CD4-positive, alpha-beta T cell treated with Interleukin-6 for 4 hours (primary cell): ENCODE data around the gene JAM3.
"Not testable (repeated sequence)": the region's sequence is repeated elsewhere in the genome, so short reads cannot be mapped to it uniquely, and the experiment has no call there.

Source experiments
- DNase-seq: peaks from one replicate; pipeline ENCODE4 v3.0.0-alpha.2; 2020; ENCODE audit warnings: mixed read lengths

The JAM3 gene

DNA sequence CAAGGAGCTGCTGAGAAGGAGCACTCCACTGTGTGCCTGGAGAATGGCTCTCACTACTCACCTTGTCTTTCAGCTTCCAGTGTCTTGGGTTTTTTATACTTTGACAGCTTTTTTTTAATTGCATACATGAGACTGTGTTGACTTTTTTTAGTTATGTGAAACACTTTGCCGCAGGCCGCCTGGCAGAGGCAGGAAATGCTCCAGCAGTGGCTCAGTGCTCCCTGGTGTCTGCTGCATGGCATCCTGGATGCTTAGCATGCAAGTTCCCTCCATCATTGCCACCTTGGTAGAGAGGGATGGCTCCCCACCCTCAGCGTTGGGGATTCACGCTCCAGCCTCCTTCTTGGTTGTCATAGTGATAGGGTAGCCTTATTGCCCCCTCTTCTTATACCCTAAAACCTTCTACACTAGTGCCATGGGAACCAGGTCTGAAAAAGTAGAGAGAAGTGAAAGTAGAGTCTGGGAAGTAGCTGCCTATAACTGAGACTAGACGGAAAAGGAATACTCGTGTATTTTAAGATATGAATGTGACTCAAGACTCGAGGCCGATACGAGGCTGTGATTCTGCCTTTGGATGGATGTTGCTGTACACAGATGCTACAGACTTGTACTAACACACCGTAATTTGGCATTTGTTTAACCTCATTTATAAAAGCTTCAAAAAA is 82.3 kb downstream of the JAM3 start:
- no peak for DNase-seq

DNA sequence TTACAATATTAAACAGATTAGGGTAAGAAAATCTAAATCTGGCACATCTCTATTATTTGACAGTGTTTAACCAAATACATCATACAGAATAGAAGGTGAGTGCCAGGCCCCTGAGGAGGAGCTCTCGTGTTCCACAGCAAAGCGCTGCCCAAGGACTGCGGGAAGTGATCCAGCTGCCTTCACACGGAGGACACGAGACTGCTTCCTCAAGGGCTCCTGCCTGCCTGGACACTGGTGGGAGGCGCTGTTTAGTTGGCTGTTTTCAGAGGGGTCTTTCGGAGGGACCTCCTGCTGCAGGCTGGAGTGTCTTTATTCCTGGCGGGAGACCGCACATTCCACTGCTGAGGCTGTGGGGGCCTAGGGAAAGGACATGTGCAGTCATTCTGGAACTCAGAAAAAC is 83.8 kb downstream of the JAM3 start:
- DNase-seq = no peak

DNA sequence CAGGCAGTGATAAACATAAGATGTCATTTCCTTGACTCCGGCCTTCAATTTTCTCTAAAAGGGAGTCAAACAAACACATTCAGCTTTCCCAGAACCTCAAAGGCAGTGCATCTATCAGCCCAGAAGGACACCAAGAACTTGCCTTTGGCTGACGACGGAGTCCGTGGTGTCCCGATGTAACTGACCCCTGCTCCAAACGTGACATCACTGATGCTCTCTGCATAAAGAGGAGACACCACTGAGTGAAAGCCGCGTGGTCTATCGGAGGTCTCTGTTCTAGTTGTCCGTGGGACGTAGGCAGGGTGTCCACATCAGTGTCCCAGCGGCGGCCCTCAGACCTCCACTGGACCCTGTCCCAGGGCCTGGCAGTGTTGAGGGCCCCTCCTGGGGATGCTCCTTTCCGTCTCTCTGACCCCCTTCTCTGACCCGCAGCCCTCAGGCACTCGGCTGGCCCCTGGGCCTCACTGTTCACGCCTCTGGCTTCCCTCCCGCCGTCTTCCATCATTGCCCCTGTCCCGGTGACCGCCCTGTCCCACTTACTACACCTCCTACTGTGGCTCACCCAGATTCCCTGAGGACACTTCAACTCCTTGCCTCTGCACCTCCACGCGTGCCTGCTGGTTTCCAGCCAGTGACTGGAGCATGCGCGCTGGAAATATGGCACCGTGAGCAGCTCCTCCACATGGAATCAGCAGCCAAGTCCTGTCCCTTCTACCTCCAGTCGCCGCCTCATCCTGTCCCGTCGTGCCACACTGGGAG is 84.5 kb downstream of the JAM3 start:
- no peak for DNase-seq

DNA sequence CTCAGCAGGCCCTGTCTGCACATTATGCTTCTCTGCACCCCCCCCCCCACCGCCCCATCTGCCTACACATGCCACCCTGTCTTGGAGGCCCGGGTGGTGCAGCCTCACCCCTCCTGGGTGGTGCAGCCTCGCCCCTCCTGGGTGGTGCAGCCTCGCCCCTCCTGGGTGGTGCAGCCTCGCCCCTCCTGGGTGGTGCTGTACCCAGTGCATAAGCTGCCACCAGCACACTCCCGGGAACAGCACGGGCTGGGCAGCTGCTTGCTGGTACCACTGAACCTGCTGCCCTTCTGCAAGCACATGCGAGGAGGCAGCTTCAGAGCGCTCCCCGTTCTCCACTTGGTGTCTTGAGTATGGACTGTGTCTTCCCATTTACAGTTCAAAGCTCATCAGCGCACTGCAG is 85.6 kb downstream of the JAM3 start:
- DNase-seq = no peak

GRCh38 chr11:134155456-134155855 is 86.6 kb downstream of the JAM3 start:
- DNase-seq = no peak

DNA sequence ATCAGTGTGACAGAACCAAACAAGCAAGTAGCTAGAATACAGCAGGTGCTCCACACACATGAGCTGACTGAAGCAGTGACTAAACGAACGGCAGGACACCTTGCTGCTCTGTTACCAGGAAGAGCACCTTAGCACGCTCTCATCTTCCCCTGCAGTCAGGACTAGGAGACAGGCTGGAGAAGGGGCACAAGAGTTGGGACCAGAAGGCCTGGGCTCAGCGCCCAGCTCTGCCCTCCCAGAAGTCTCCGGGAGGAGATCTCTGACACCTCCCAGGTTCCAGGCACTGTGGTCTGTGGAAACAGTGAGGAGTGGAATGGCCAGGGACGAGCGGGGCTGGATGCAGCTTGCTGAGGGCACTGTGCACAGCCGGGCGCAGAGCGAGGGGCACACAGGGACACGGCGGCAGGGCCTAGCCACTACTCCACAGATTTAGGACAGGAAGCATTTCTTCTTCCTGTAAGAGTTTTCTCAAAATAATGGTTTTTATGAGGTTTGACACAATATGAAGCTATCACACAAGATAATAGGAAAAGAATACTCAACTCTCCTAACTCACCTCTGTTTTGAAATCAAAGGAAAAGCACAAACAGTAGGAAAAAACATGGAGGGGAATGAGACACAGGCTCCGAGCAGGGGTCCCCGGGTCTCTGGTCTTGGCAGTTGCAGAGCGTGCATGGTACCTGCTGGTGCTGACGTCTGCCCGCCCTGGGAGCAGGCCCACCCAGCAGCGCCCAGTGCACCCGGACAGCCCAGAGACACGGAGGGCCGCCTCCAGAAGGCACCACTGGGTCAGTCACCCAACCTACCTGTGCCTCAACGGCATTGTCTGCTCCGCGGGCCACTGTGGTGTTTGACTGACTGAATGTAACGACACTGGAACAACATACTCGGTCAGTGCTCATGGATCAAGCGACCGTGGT is 87.3 kb downstream of the JAM3 start:
- DNase-seq = no peak

DNA sequence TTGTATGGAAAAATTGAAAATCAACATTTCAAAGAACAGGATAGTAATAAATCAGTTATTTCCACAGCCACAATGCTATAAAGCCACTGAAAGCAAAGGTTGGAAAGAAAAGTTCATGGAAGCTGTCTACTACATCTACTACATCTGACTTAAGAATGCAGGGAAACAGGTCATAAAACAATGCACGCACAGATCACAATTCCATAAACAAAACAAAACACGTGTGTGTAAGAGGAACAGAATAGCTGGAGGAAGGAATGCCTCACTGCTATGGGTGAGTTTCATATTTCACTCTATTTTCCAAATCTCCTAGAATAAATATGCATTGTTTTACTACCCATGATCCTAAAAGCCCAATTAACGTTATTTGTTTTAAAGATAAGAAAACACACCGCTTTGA is 88.6 kb downstream of the JAM3 start:
- no peak for DNase-seq

GRCh38 chr11:134158023-134158422 is 89.2 kb downstream of the JAM3 start:
- no peak for DNase-seq

GRCh38 chr11:134159652-134160051 is 90.8 kb downstream of the JAM3 start:
- no peak for DNase-seq

DNA sequence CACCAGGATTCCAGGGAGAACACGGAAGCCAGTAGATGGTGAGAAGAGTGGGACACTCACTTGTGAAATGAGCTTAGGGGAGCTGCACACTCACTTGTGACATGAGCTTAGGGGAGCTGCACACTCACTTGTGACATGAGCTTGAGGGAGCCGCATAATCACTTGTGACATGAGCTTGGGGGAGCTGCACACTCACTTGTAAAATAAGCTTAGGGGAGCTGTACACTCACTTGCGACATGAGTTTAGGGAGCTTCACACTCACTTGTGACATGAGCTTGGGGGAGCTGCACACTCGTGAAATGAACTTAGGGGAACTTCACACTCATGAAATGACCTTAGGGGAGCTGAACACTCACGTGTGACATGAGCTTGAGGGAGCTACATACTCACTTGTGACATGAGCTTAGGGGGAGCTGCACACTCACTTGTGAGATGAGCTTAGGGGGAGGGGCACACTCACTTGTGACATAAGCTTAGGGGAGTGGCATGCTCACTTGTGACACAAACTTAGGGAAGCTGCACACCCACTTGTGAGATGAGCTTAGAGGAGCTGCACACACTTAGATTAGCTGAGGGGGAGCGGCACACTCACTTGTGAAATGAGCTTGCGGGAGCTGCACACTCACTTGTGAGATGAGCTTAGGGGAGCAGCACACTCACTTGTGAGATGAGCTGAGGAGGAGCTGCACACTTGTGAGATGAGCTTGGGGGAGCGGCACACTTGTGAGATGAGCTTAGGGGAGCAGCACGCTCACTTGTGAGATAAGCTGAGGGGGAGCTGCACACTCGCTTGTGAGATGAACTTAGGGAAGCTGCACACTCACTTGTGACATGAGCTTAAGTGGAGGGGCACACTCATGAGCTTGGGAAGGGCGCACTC is 95.9 kb downstream of the JAM3 start:
- no peak for DNase-seq

GRCh38 chr11:134170177-134170918 is 101.5 kb downstream of the JAM3 start:
- no peak for DNase-seq

DNA sequence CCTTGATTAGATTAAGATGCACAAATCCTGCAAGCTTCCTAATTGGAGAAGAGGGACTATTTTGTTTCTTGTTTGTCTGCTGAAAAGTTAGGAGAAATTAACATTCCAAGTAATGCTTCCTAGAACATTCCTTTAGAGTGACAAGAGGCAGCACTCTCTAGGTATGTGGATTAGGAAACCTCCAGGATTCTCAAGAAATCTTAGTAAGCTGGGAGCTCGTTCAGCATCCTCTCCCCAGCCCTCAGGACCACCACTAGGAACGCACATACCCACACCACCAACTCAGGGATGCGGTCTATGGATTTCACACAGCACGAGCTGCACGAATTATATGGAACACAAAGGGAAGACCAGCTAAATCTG is 102.0 kb downstream of the JAM3 start:
- no peak for DNase-seq

DNA sequence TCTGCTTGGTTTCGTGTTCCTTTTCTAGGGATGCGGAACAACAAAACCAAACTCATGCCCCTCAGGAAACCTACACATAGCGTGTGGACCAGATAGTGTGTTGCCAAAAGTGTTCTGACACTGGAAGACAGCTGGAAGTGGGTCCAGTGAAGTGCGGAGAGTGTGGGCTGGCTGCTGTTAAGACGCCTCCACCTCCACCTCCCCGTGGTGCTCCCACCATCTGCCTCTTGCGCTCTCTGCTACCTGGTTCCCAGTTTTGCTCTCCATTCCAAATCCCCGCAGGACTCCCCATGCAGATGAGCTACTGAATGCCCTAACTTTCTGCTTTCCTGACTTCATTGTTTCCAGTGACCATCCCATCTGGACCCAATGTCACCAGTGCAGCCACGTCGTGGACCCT is 103.1 kb downstream of the JAM3 start:
- no peak for DNase-seq

- DNase-seq = no peak
Observed at GRCh38 chr11:134173296-134173695, 104.4 kb downstream of the JAM3 start.

DNA sequence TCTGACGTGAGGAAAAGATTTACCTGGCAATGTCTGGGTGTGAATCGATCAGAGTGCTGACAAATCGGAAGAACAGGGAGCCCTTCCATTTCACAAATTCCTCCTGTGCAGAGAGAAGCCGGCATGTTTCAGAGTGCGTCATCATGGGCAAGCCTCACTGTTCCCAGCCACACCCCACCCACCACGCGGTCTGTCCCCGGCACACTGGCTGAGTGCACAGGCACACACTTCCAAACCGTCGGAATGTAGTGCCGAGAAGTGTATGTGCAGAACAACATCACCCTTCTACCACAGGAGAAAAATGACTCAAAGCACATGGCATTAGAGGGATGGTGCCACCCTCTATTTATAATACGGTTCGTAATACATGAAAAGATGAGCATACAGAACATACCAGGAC is 107.4 kb downstream of the JAM3 start:
- no peak for DNase-seq

- DNase-seq = no peak
Observed at GRCh38 chr11:134178032-134178674, 109.3 kb downstream of the JAM3 start.

GRCh38 chr11:134181707-134182106 is 112.8 kb downstream of the JAM3 start:
- DNase-seq = no peak

DNA sequence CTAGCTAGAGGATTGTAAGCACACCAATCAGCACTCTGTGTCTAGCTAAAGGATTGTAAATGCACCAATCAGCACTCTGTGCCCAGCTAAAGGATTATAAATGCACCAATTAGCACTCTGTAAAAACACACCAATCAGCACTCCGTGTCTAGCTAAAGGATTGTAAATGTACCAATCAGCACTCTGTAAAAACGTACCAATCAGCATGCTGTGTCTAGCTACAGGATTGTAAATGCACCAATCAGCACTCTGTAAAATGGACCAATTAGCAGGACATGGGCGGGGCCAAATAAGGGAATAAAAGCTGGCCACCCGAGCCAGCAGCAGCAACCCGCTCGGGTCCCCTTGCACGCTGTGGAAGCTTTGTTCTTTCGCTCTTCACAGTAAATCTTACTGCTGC is 119.2 kb downstream of the JAM3 start:
- DNase-seq = not testable (repeated sequence)

- peak; percentile 22 for DNase-seq
Observed at GRCh38 chr11:134196756-134197155, 127.9 kb downstream of the JAM3 start.

DNA sequence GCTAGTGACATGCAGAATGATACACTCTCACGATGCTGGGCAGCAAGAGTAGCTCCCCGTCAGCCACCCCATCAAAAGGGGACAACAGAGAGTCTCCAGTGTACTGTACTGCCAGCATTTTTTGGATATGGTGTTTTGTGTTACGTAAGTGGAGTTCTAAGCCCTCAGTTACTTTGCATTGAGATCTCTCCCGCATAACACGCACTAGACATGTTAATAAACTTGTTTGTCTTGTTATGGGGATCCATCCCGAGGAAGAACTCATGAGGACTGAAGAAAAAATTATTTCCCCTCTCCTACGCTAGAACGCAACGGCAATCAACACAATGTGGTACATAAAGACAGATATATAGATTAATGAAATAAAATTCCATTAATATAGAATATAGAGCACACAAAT is 130.7 kb downstream of the JAM3 start:
- no peak for DNase-seq

GRCh38 chr11:134200688-134201087 is 131.8 kb downstream of the JAM3 start:
- DNase-seq = no peak
